A204.1 (cell line): ENCODE results near the gene SGF29.
"Not testable (repeated sequence)": the region's sequence is repeated elsewhere in the genome, so short reads cannot be mapped to it uniquely, and the experiment has no call there.

Experiments used
- FAIRE-seq: peaks from 2 replicates; lab custom pipeline; 2012; peaks lifted over from hg19 to GRCh38; lab: Jason Lieb, UNC

The SGF29 gene

GRCh38 chr16:28534542-28535373, 19.0 kb upstream of the SGF29 start:
- FAIRE-seq: no peak

- no peak for FAIRE-seq
Observed at GRCh38 chr16:28537076-28537475, 16.6 kb upstream of the SGF29 start.

GRCh38 chr16:28537964-28538732, 15.6 kb upstream of the SGF29 start:
- no peak for FAIRE-seq

GRCh38 chr16:28538733-28539596, 14.8 kb upstream of the SGF29 start, which contains the start of gene NUPR1:
NUPR1 (minus strand) TSS chr16:28538974; CDS start chr16:28538907, 67 bp downstream.
- FAIRE-seq: no peak

GRCh38 chr16:28540346-28540745, 13.4 kb upstream of the SGF29 start:
- FAIRE-seq: no peak

- FAIRE-seq: no peak
Observed at GRCh38 chr16:28542646-28543045, 11.1 kb upstream of the SGF29 start.

- FAIRE-seq: no peak
Observed at GRCh38 chr16:28543072-28543471, 10.6 kb upstream of the SGF29 start.

GRCh38 chr16:28544998-28545397, 8.7 kb upstream of the SGF29 start:
- no peak for FAIRE-seq

GRCh38 chr16:28545964-28546363, 7.8 kb upstream of the SGF29 start:
- FAIRE-seq: not testable (repeated sequence)

- no peak for FAIRE-seq
Observed at GRCh38 chr16:28546626-28547025, 7.1 kb upstream of the SGF29 start.

- no peak for FAIRE-seq
Observed at GRCh38 chr16:28548306-28548802, 5.4 kb upstream of the SGF29 start.

GRCh38 chr16:28549301-28549899, 4.3 kb upstream of the SGF29 start:
- FAIRE-seq: peak; percentile 60

- FAIRE-seq: no peak
Observed at GRCh38 chr16:28554634-28555423, 1.1 kb downstream of the SGF29 start.

GRCh38 chr16:28555561-28555960, 1.8 kb downstream of the SGF29 start:
- no peak for FAIRE-seq

- FAIRE-seq: no peak
Observed at GRCh38 chr16:28556914-28557320, 3.2 kb downstream of the SGF29 start.

GRCh38 chr16:28558456-28558855, 4.7 kb downstream of the SGF29 start:
- no peak for FAIRE-seq

GRCh38 chr16:28561557-28562187, 8.0 kb downstream of the SGF29 start:
- FAIRE-seq: no peak

GRCh38 chr16:28562199-28562598, 8.5 kb downstream of the SGF29 start:
- FAIRE-seq: no peak

GRCh38 chr16:28563218-28563617, 9.5 kb downstream of the SGF29 start:
- FAIRE-seq: no peak

GRCh38 chr16:28566233-28566925, 12.7 kb downstream of the SGF29 start:
- FAIRE-seq: not testable (repeated sequence)
